HUES64 (cell line): ENCODE measurements around the gene TLE5.
A peak's percentile ranks its signal among the peaks of the same experiment; 100 is the strongest.

Experiments
- H3K27ac ChIP-seq: 2 replicates; pipeline ENCODE4 v1.7.0; 2013; ENCODE audit warnings: low read depth, low read length, inconsistent platforms
- H3K27me3 ChIP-seq: 2 replicates; pipeline ENCODE4 v1.6.1; 2013; ENCODE audit warnings: mild to moderate bottlenecking, low read length; ENCODE audit not compliant: insufficient read depth
- H3K36me3 ChIP-seq: 2 replicates; pipeline ENCODE4 v1.6.1; 2013; ENCODE audit warnings: mild to moderate bottlenecking, low read length; ENCODE audit not compliant: insufficient read depth
- H3K4me1 ChIP-seq: 2 replicates; pipeline ENCODE4 v1.6.1; 2013; ENCODE audit warnings: mild to moderate bottlenecking, low read length, moderate library complexity; ENCODE audit not compliant: insufficient read depth
- H3K4me3 ChIP-seq: 2 replicates; pipeline ENCODE4 v1.5.1; 2013; ENCODE audit warnings: mild to moderate bottlenecking, low read length, moderate library complexity
- H3K9ac ChIP-seq: 2 replicates; pipeline ENCODE4 v1.6.1; 2013; ENCODE audit warnings: mild to moderate bottlenecking, low read depth, low read length
- H3K9me3 ChIP-seq: 2 replicates; pipeline ENCODE4 v1.6.1; 2013; ENCODE audit warnings: low read depth, low read length; ENCODE audit not compliant: insufficient read depth
- WGBS: fragments of 150-250, 120-280 bp; methylation state at CpG from one replicate; pipeline ENCODE4 v1.1.7; 2013; ENCODE audit warnings: missing lambda C conversion rate; 5-methylcytosine and 5-hydroxymethylcytosine counted together

Gene TLE5

GRCh38 chr19:3029065-3029923 lies 33.0 kb downstream of the TLE5 start, which contains the start of gene TLE2:
Gene TLE2 (minus strand): TSS chr19:3029280. CDS start chr19:3028904, 376 bp downstream.
- no peaks in the 10 kb centered on the region for H3K9me3 ChIP-seq
- no peak within 1 kb of the TSS for H3K9ac ChIP-seq
- no peak within 1 kb of the TSS for H3K27ac ChIP-seq
- H3K4me1 ChIP-seq: peaks cover 1% of the 10 kb centered on the region; the same call in 1 of the 2 replicates
- peaks cover 95% of the 10 kb centered on the region for H3K27me3 ChIP-seq
- H3K4me3 ChIP-seq: peak within 1 kb of the TSS; percentile 55
- whole genome bisulfite sequencing: 5% methylated on average over 65 of the region's 85 CpGs
- H3K36me3 ChIP-seq: no peaks in the 10 kb centered on the region

GRCh38 chr19:3028305-3029064 lies 33.8 kb downstream of the TLE5 start:
- no peaks in the 10 kb centered on the region; the same call in 1 of the 2 replicates for H3K4me1 ChIP-seq
- H3K36me3 ChIP-seq: no peaks in the 10 kb centered on the region
- no peaks in the 10 kb centered on the region for H3K9me3 ChIP-seq
- H3K4me3 ChIP-seq: peak overlapping the region; percentile 55
- WGBS: 3% methylated on average over 40 of the region's 40 CpGs
- peaks cover 94% of the 10 kb centered on the region for H3K27me3 ChIP-seq
- H3K27ac ChIP-seq: no peak overlapping the region
- H3K9ac ChIP-seq: no peak overlapping the region

GRCh38 chr19:3027981-3028304 lies 34.4 kb downstream of the TLE5 start:
- H3K36me3 ChIP-seq: no peaks in the 10 kb centered on the region
- H3K4me1 ChIP-seq: no peaks in the 10 kb centered on the region; the same call in 1 of the 2 replicates
- H3K4me3 ChIP-seq: peak overlapping the region; percentile 55; the same call in 1 of the 2 replicates
- H3K9me3 ChIP-seq: no peaks in the 10 kb centered on the region
- peaks cover 91% of the 10 kb centered on the region for H3K27me3 ChIP-seq
- no peak overlapping the region for H3K9ac ChIP-seq
- WGBS: 26% methylated on average over 9 of the region's 9 CpGs
- no peak overlapping the region for H3K27ac ChIP-seq

- no peak overlapping the region for H3K9ac ChIP-seq
- H3K4me3 ChIP-seq: no peak overlapping the region
- H3K27ac ChIP-seq: no peak overlapping the region
- H3K36me3 ChIP-seq: no peaks in the 10 kb centered on the region
- peaks cover 84% of the 10 kb centered on the region for H3K27me3 ChIP-seq
- 69% methylated on average over 2 of the region's 2 CpGs for WGBS
- H3K4me1 ChIP-seq: no peaks in the 10 kb centered on the region; the same call in 1 of the 2 replicates
- H3K9me3 ChIP-seq: no peaks in the 10 kb centered on the region
These were observed 35.0 kb downstream of the TLE5 start for GRCh38 chr19:3027292-3027691.

GRCh38 chr19:3026768-3027167 lies 35.5 kb downstream of the TLE5 start:
- no peaks in the 10 kb centered on the region for H3K36me3 ChIP-seq
- 91% methylated on average over 1 of the region's 1 CpG for WGBS
- no peak overlapping the region for H3K9ac ChIP-seq
- H3K4me3 ChIP-seq: no peak overlapping the region
- H3K9me3 ChIP-seq: no peaks in the 10 kb centered on the region
- H3K4me1 ChIP-seq: no peaks in the 10 kb centered on the region; the same call in 1 of the 2 replicates
- H3K27ac ChIP-seq: no peak overlapping the region
- peaks cover 79% of the 10 kb centered on the region for H3K27me3 ChIP-seq

GRCh38 chr19:3025549-3025886 lies 36.8 kb downstream of the TLE5 start:
- WGBS: 45% methylated on average over 9 of the region's 9 CpGs
- no peaks in the 10 kb centered on the region for H3K9me3 ChIP-seq
- peaks cover 66% of the 10 kb centered on the region for H3K27me3 ChIP-seq
- no peaks in the 10 kb centered on the region for H3K36me3 ChIP-seq
- no peaks in the 10 kb centered on the region; the same call in 1 of the 2 replicates for H3K4me1 ChIP-seq
- no peak overlapping the region; the same call in 1 of the 2 replicates for H3K9ac ChIP-seq
- no peak overlapping the region for H3K27ac ChIP-seq
- H3K4me3 ChIP-seq: peak overlapping the region; percentile 37; the same call in 1 of the 2 replicates

- no peak overlapping the region for H3K27ac ChIP-seq
- no peak overlapping the region; the same call in 1 of the 2 replicates for H3K9ac ChIP-seq
- H3K4me3 ChIP-seq: peak overlapping the region; percentile 37
- no peaks in the 10 kb centered on the region; the same call in 1 of the 2 replicates for H3K4me1 ChIP-seq
- H3K36me3 ChIP-seq: no peaks in the 10 kb centered on the region
- WGBS: 5% methylated on average over 29 of the region's 30 CpGs
- H3K9me3 ChIP-seq: no peaks in the 10 kb centered on the region
- H3K27me3 ChIP-seq: peaks cover 61% of the 10 kb centered on the region
These were observed 37.3 kb downstream of the TLE5 start for GRCh38 chr19:3024870-3025548.

- H3K27ac ChIP-seq: no peak overlapping the region
- peak overlapping the region; percentile 27 for H3K4me3 ChIP-seq
- no peaks in the 10 kb centered on the region; the same call in 1 of the 2 replicates for H3K4me1 ChIP-seq
- no peaks in the 10 kb centered on the region for H3K36me3 ChIP-seq
- no peak overlapping the region for H3K9ac ChIP-seq
- H3K27me3 ChIP-seq: peaks cover 56% of the 10 kb centered on the region
- 14% methylated on average over 5 of the region's 5 CpGs for WGBS
- H3K9me3 ChIP-seq: no peaks in the 10 kb centered on the region
These were observed 37.8 kb downstream of the TLE5 start for GRCh38 chr19:3024509-3024869.

GRCh38 chr19:3020321-3020960 lies 41.9 kb downstream of the TLE5 start:
- Histone ChIP-seq H3K36me3 (no peaks in the 10 kb centered on the region), H3K27ac (no peak overlapping the region), H3K4me3 (no peak overlapping the region), H3K9me3 (no peaks in the 10 kb centered on the region), H3K27me3 (peaks cover 18% of the 10 kb centered on the region), H3K4me1 (no peaks in the 10 kb centered on the region; the same call in 1 of the 2 replicates), H3K9ac (no peak overlapping the region)
- 90% methylated on average over 18 of the region's 18 CpGs for WGBS

- no peaks in the 10 kb centered on the region for H3K36me3 ChIP-seq
- no peak overlapping the region for H3K9ac ChIP-seq
- no peak overlapping the region for H3K27ac ChIP-seq
- no peaks in the 10 kb centered on the region for H3K4me1 ChIP-seq
- H3K4me3 ChIP-seq: no peak overlapping the region
- peaks cover 7% of the 10 kb centered on the region for H3K27me3 ChIP-seq
- WGBS: 86% methylated on average over 28 of the region's 28 CpGs
- no peaks in the 10 kb centered on the region for H3K9me3 ChIP-seq
These were observed 43.0 kb downstream of the TLE5 start for GRCh38 chr19:3019211-3019854.
